NOMO-1 treated with DMSO at 0.1 percent for 48 hours (cell line): ENCODE results near the gene FOXP1.
"Not testable (repeated sequence)": the region's sequence is repeated elsewhere in the genome, so short reads cannot be mapped to it uniquely, and the experiment has no call there.

Experiments used
- DNase-seq: peaks from one replicate; lab custom pipeline; 2025; ENCODE audit not compliant: unreplicated experiment; lab: John Stamatoyannopoulos, UW

FOXP1 gene

DNA sequence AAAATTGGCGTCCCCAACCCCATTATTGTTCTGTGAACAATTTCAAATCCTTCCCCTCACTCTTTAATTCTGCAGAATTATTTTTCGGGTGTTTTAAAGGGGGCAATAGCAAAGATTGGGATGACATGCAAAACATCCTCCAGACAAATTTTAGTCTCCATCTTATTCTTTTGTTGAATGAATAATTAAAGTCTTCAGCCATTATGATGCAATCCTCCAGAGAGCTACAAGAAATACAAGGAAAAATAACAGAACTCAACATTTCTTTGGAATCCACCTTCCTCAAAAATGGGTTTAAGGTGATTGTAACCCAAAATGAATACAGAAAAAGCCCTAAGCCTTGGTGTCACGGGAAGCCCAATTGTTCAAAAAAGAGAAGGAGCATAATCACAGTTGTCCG lies 49.9 kb downstream of the FOXP1 start:
- no peak for DNase-seq

- peak; percentile 59 for DNase-seq
Measured at GRCh38 chr3:71532639-71533395, 50.7 kb downstream of the FOXP1 start.

DNA sequence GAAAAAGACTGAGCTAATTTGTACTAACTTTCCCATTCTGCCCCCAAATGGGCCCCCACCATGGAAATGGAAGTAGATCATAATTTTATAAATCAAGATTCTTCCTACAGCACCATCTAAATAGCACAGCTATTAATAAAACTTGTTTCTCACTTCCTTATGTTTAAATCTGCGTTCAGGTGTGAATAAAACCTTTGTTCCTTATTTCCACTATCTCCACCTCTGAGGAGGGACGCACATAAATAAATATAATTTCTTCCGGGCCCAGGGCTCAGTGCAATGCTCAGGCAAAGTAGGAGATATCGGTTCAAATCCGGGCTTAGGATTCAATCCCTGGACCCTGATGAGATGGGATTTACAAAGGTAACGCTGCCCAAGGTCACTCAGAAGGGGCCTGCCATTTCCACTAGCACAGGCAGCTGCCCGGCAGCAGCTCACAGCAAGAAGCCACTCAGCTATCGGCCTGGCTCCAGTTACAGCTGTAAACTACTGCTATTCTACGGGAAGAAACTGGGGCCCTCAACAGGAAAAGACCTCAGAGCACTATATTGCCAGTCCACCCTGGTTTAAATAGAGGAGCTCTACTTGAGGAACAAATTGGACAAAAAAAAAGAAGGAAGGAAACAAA lies 52.5 kb downstream of the FOXP1 start:
- no peak for DNase-seq

- no peak for DNase-seq
Measured at GRCh38 chr3:71528816-71529215, 54.7 kb downstream of the FOXP1 start.

GRCh38 chr3:71526448-71526847 lies 57.1 kb downstream of the FOXP1 start:
- not testable (repeated sequence) for DNase-seq

DNA sequence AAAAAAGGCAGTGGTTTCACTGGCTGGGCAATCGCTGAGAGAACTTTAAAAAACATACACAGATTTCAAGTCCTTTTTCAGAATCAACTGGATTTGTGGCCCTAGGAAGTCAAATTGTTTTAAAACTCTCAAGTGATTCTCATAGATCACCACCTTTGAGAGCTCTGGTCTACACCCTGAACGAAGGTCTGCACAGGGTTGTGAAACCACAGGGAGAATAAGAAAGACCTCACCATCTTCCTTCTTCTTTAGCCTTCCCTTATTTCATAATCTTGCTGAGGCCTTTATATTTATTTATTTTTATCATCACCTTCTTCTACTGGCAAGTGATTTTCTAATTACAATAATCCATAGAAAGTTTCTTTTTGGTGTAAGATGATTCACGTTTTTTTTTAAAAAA lies 58.1 kb downstream of the FOXP1 start:
- DNase-seq: peak; percentile 80

DNA sequence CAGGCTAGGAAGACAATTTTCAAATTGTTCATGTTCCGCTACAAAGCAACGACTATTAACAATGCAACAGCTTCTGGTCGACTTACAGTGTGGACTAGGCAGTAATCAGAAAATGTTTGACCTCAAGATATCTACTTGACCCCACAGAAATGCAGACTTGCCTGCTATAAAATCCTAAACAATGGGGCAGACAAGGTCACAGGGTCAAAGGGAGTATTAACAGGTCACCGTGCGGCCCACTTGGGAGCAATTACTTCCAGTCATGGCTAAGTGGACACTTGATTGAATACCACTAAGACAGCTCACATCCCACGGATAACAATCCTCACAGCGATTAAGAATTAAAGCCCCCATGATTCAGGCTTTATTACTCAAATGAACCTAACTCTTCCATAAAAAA lies 58.9 kb downstream of the FOXP1 start:
- DNase-seq: no peak

- no peak for DNase-seq
Measured at GRCh38 chr3:71523628-71524027, 59.9 kb downstream of the FOXP1 start.

- DNase-seq: no peak
Measured at GRCh38 chr3:71521940-71522876, 61.3 kb downstream of the FOXP1 start.

GRCh38 chr3:71521021-71521352 lies 62.5 kb downstream of the FOXP1 start:
- no peak for DNase-seq

DNA sequence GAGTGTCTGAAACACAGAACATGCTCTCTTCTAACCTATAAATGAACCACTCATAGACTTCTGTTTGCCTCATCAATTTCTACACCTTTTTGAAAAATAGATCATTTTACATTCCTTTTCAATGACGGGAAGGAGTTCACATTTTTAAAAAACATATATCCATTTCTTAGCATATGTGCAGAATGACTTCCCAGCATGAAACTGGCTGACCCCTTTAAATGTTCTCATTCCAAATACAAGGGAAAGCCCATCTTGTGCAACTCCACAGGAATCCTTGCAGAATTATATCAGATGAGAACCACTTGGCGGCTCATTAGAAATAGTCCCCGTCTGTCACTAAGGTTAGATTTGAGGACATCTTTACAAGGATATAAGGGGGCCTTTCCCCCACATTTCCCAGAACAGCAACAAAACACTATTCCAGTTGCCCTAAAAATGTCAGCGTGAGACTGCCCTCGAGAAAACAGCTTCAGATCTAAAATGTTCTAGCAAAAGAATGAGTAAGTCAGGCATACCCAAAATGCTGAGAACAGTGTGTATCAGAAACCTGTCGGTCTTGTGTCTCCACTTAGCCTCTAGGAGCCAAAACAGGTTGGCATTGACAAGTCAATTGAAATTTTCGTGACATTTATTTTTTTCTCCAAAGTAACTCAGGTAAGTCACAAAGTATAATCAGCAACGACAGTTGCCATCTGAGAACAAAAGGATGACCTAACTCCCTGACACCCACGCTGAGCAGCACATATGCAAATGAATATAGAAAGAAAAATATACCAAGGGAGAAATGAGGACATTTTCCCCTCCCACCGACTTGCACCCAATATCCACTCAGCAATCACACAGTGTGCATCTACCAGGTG lies 63.1 kb downstream of the FOXP1 start:
- DNase-seq: no peak

DNA sequence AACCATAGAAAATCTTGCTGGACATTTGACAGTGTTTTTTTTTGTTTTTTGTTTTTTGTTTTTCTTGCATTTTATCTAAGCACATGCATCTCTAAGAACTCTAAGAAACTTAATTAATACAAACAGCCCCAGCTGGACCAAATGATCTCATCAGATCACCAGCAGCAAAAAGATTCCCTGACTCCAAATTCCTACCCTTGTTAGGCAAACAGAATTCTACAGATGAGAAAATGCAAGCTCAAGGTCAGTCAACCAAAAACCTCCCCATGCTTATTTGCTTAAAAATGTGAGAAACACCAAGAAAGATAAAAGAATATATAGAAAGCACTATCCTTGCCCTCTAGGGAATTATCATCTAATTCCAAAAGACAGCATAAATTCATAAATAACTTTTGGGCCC lies 65.4 kb downstream of the FOXP1 start:
- DNase-seq: no peak

- no peak for DNase-seq
Measured at GRCh38 chr3:71517271-71517791, 66.2 kb downstream of the FOXP1 start.

- peak; percentile 62 for DNase-seq
Measured at GRCh38 chr3:71515636-71516365, 67.7 kb downstream of the FOXP1 start.

- DNase-seq: no peak
Measured at GRCh38 chr3:71514621-71515020, 68.9 kb downstream of the FOXP1 start.

- DNase-seq: no peak
Measured at GRCh38 chr3:71513515-71513914, 70.0 kb downstream of the FOXP1 start.

DNA sequence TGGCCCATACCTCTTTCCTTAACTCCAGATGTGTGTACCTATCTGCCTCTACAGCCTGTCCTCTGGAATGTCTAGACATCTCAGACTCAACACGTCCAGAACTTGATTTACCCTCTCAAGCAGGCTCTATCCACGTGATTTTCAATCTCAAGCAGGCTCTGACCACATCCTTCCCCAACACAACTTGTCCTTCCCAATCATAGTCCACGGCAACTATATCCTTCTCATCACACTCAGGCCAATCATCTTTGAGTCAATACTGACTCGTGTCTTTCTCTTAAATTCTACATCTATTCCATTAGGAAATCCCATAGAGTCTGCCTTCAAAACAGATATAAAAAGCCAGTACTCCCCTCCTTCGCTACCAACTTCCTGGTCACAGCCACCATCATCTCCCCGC lies 70.4 kb downstream of the FOXP1 start:
- DNase-seq: no peak

DNA sequence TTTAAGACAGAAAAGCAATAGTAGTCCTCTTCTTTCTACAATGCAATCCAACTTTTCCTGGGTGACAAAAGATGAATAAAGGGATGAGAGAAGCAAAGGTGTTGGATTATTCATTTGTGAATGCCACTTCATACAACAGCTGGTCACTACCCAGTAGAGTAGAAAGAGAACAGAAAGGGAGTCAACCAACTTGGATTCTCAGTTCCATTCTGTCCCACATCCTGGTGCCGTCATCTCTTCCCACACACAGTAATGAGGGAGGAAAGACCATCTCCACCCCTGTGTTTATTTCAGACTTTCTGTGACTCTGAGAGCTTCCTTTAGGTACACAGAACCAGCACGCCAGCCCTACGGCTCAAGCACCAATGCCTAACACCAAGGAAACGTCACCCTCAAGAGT lies 71.0 kb downstream of the FOXP1 start:
- no peak for DNase-seq

DNA sequence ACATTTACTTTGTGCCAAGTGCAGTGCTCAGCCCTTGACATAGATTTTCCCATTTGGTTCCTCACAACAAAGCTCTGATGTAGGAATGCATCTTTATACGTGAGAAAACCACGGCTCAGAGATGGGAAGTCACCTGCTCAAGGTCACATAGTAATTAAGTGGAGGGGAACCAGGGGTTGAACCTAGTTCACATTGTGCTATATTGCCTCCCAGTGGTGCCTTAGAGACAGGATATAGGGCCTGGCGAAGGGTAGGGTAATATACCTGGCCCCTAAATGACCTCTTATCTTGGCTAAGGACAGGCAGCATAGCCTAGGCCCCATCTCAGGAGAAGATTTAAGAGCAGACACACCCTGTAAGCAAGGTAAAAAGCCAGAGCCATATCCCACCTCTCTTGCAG lies 71.5 kb downstream of the FOXP1 start:
- DNase-seq: peak; percentile 40

GRCh38 chr3:71511446-71511845 lies 72.1 kb downstream of the FOXP1 start:
- DNase-seq: peak; percentile 55
